D721Med (cell line): ENCODE measurements around the gene CAT.
A peak's percentile ranks its signal among the peaks of the same experiment; 100 is the strongest.

ENCODE experiments used
- DNase-seq: peaks from one replicate; pipeline ENCODE4 v3.0.0; 2011; ENCODE audit warnings: low spot score; ENCODE audit not compliant: insufficient read length
- FAIRE-seq: peaks from 2 replicates; lab custom pipeline; 2011; peaks lifted over from hg19 to GRCh38; lab: Jason Lieb, UNC
- CTCF ChIP-seq: IDR thresholded peaks from 2 replicates; pipeline ENCODE4 v1.5.1; 2012; ENCODE audit warnings: mild to moderate bottlenecking, control low read depth; ENCODE audit not compliant: insufficient read depth; ENCODE audit errors: missing control alignments

Gene CAT

DNA sequence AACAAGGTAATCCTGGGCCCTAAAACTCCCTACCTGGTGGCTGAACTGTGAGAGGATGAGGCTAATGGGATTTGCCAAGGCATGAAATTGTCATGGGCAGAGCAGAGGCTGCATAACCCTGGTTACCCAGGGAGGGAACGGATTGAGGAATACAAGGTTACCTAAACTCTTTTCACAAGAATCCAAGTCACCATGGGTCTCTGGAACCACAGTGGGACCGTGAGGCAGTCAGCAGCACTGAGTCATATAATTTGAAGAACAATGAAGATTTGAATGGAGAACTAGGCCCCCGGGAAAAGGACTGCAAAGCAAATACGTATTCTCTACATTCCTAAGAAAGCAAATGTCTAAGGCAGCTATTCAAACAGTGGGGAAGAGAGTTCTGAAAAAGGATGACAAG lies 19.8 kb downstream of the CAT start:
- TF ChIP-seq CTCF = no peak
- DNase-seq (no peak), FAIRE-seq (no peak)

DNA sequence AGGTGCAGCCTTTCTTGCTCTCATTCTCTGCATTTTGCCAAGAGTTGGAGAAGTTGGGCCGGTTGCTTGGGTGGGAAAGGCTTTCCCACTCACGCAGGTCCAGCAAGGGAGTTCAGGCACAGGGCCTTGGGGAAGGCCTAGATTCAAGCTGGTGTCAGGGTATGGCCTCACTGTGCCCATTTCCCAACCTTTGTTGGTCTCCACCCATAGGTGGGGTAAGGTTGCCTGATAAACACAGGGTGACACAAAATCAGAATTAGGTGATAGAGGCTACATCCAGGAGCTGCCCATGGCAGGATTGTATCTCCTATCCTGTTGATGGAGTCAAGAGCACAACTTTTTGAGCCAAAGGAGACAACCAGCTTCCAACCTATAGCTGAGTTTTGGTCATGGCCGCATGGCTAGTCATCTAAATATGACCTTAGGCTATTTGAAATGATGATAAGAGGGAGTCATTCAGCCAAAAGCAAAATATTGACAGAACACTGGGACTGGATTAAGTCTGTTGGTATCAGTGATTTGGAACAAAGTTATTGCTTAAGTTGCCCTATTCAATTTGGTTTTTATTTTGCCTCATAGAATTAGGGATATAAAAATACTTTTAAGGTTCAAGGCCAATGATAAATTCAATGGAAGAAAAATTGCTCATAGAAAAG lies 20.9 kb downstream of the CAT start:
- no peak for DNase-seq
- FAIRE-seq = no peak
- TF ChIP-seq CTCF = no peak

GRCh38 chr11:34460278-34460677 lies 21.5 kb downstream of the CAT start:
- TF ChIP-seq CTCF = no peak
- FAIRE-seq (no peak), DNase-seq (no peak)

DNA sequence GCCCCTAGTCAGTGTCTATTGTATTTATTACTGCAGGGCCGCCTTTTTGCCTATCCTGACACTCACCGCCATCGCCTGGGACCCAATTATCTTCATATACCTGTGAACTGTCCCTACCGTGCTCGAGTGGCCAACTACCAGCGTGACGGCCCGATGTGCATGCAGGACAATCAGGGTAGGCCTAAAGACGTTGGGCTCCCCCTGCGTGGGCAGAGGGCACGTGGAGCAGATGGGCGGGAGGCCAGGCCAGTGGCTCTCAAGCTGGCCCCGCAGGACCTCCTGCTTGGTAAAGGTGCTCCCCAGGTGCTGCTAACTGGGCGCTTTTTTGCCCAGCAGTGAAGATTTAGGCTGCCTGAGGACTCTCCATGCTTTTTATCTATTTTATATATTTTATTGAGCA lies 22.5 kb downstream of the CAT start:
- FAIRE-seq = no peak
- no peak for TF ChIP-seq CTCF
- DNase-seq = no peak

DNA sequence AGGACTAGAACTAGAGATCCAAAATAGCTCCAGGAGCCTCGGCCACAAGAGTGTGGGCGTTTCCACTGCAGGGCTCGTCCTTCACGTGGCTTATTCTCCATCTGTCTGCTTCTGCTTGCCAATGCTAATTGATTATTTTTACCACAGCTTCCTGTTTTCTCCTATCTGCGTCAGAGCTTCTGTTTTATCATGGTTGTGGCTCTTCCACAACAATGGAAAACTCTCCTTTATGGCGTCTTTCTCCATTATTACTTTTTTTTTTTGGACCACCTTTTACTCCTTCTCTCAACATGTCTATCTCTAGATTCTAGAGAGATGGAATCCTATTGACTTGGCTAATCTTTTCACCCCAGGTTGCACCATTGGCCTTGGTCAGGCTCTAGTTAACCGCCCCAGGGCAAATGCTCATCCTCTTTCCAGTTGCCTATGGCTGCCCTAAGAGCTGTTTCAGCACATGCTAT lies 25.9 kb downstream of the CAT start:
- FAIRE-seq = no peak
- DNase-seq = no peak
- no peak for TF ChIP-seq CTCF

GRCh38 chr11:34466802-34467488 lies 28.2 kb downstream of the CAT start:
- TF ChIP-seq CTCF = no peak
- no peak for FAIRE-seq
- no peak for DNase-seq

DNA sequence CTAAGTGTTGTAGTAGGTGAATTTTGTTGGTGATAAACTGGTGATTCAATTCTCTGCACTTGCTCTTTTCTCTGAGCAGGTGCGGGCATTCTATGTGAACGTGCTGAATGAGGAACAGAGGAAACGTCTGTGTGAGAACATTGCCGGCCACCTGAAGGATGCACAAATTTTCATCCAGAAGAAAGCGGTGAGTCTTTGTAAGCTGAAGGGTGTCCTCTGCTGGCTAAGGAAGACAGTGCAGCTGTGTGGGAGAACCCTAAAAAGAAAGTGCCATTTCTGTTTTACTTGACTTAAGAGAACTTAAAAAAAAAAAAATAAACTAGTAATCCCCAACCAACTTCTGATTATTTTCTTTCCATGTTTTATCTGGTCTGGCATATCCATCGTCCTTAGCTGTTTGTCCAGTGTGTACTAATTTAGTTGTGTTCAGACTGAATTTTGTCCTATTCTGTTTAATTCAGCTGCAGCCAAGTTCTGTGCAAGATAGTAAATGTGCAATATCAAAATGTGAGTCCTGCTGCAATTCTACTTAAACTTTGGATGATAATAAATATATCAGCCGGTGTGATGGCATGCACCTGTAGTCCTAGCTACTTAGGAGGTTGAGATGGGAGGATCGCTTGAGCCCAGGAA lies 29.6 kb downstream of the CAT start:
- DNase-seq (no peak), FAIRE-seq (no peak)

More for the DNA sequence above, 29.6 kb downstream of the CAT start:
- peak; percentile 13 for TF ChIP-seq CTCF
